NCI-H2196 (cell line): ENCODE measurements around the gene PTPN18.
"Not testable (repeated sequence)": the region's sequence is repeated elsewhere in the genome, so short reads cannot be mapped to it uniquely, and the experiment has no call there.

Experiments used
- DNase-seq: peaks from one replicate; lab custom pipeline; 2025; ENCODE audit not compliant: unreplicated experiment; lab: John Stamatoyannopoulos, UW

Gene PTPN18, protein sequence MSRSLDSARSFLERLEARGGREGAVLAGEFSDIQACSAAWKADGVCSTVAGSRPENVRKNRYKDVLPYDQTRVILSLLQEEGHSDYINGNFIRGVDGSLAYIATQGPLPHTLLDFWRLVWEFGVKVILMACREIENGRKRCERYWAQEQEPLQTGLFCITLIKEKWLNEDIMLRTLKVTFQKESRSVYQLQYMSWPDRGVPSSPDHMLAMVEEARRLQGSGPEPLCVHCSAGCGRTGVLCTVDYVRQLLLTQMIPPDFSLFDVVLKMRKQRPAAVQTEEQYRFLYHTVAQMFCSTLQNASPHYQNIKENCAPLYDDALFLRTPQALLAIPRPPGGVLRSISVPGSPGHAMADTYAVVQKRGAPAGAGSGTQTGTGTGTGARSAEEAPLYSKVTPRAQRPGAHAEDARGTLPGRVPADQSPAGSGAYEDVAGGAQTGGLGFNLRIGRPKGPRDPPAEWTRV

DNA sequence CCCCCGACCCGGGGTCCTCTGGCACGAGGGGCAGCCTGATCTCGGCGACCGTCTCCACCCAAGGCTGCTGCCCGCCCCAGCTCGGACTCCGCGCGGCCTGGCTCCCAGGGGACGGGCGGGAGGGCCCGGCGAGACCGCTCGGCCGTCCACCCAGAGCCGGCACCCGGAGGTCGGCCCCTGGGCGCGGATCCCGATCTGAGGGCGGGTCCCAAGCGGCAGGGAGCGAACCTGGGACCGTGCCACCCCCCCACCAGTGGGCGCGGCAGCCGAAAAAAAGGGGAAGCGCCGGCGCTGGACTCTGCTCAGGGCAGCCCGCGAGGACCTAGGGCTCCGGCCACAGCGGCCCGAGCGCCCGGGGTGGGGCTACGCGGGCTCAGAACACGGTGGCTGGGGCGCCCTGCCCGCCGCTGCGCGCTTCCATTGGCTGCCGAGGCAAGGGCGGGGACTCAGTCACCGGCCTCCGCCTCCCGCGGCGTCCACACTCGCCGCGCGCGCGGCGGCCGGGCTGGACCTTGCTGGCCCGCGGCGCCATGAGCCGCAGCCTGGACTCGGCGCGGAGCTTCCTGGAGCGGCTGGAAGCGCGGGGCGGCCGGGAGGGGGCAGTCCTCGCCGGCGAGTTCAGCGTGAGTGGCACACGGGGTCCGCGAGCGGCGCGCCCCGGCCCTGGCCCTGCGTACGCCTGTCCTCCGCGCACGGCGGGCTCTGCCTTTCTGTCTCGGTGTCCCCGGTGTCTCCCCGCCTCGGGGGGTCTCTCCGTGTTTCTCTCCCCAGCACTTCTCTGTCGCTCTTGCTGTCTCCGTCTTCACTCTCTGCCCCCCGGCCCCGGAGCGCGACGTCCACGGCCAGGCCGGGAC, at the start of gene PTPN18:
Gene PTPN18, plus strand, starts transcription at position 479 of the 854 bp plus-strand sequence. Its CDS starts 52 bp downstream, at position 531.
- DNase-seq = peak; percentile 87

DNA sequence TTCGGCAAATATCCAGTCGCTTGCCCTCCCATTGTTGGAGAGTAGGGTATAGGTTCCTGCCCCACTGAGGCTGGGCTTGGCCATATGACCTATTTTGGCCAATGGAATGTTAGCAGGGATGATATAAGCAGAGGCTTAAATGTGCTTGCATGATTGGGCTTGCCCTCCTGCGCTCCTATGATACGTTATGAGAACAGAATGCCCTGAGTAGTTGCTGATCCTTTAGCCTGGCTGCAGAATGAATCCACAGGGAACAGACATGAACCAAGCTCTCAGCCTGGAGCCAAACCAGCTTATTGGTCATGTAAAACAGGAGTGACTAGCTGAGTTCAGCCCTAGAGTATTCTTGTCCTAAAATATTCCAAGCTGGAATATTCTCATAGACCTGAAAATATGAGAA, 48.0 kb upstream of the PTPN18 start:
- no peak for DNase-seq

DNA sequence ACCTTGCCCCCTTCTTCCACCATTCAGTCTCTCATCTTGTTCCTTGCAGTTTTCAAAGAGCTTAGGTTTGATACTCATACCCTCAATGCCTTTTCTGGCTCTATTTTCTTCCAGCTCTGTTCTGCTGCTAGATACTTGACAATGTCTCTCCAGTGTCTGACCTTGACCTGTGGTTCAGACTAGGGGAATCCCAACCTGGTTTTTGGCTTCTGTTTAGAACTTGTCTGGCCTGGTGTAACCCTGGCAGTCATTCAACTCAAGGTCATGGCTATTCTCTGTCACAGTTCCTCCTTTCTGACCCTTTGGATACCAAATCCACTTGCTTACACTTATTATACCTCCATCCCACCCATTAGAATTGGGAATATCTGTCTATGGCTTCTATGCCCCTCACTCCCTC, 45.0 kb upstream of the PTPN18 start:
- DNase-seq = no peak

DNA sequence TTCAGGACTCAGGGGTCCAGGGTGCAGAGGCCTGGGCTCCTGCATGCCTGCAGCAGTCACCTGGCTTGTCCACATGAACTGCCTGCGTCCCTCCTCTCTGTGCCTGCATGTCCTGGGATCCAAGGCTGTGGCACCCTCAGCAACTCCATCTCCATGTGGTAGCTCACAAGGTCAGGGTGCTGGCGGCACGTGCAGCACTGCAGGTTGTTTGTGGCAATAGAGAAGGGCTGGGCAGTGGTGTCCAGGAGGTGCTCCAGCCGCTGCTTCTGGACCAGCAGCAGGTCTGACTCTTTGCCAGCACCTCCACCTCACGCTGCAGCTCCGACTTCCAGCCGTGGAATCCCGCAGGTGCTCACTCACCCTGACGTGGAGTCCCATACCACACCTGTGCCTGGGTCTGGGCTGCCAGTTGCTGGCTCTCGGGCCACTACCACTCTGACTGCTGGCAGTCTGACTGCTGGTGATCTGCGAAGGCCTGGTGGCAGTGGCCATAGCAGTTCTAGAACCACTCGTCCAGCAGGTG, 42.0 kb upstream of the PTPN18 start:
- no peak for DNase-seq

DNA sequence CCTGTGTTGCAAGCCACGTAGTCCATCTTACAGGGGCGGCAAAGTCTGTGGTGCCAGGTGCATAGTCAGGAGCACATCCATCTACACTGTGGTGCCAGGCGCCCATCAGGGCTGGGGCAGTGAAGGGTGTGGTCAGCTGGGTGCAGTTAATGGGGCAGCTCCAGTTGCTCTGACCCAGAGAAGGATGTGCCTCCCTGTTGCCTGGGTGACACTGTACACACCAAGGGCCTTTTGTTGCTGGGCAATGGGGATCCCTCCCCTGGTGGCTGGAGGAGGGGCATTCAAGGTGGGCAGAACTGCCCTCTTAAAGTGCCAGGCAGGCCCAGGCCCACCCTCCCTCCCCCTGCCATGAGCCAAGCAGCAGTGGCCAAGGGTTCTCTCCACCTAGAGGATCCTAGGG, 41.5 kb upstream of the PTPN18 start:
- DNase-seq = no peak

DNA sequence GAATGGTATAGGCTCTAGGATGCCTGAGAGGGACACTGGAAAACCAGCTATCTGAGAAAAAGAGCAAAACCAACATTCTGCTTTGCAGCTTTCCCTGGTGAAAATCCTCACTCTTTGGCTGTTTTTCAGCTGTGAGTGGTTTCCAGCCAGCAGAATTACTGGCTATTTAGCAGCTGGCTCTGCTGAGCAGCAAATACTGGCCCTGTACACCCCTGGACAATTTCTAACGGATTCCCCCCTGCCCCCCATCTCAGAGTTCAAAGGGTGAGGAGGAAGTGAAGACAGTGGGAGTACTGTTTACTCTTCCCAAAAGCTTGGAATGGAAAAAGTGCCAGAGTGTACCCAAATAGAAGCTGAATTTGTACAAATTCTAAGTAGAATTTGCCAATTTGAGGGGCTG, 39.3 kb upstream of the PTPN18 start:
- DNase-seq = no peak

DNA sequence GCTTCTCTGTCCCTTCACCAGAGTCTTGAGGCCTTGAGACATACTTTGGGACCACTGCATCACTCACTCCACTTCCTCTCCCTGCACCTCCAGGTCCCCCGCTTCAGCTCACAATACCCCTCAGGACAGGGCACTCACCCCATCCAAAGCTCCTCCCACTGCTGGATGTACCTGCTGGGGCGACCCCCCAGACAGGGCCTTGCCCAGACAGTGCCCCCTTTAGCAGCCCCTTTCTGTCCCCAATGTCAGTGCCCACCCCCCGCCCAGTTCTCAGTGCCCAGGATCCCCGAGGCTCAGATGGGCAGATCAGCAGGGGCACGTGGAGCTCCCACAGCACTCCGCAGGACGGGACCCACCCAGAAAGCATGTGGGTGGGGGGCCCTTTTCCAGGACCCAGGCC, 37.0 kb upstream of the PTPN18 start:
- no peak for DNase-seq

DNA sequence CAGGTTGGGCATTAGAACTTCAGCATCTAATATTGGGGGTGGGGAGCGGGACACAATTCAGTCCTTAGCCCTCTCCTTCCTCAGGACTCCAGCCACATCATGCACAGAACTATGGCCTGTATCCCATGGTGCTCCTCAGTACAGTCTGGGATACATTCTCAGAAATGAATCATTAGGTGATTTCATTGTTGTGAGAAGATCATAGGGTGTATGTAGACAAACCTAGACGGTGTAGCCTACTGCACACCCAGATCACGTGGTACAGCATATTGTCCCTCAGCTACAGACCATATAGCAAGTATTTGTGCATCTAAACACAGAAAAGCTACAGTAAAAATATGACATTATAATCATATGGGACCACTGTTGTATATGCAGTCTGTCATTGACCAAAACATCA, 36.3 kb upstream of the PTPN18 start:
- DNase-seq = no peak

DNA sequence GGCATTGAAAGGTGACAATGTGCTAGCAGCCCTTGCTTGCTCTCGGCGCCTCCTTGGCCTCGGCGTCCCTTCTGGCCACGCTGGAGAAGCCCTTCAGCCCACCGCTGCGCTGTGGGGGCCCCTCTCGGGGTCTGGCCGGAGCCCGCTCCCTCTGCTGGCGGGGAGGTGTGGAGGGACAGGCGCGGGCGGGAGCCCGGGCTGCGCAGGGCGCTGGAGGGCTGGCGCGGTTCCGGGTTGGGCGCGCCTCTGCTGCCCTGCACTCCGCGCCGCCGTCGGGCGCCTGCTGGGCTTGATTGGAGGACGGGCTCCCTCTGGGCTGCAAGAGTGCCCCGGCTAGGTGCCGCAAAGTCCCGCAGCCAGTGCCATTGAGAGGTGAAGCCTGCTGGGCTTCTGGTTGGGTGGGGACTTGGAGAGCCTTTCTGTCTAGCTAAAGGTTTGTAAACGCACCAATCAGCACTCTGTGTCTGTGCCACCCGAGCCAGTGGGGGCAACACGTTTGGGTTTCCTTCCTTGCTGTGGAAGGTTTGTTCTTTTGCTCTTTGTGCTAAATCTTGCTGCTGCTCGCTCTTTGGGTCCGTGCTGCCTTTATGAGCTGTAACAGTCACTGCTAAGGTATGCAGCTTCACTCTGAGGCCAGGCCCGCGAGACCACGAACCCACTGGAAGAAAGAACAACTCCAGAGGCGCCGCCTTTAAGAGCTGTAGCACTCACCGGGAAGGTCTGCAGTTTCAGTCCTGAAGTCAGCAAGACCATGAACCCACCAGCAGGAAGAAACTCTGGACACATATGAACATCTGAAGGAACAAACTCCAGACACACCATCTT, 27.9 kb upstream of the PTPN18 start:
- no peak for DNase-seq

DNA sequence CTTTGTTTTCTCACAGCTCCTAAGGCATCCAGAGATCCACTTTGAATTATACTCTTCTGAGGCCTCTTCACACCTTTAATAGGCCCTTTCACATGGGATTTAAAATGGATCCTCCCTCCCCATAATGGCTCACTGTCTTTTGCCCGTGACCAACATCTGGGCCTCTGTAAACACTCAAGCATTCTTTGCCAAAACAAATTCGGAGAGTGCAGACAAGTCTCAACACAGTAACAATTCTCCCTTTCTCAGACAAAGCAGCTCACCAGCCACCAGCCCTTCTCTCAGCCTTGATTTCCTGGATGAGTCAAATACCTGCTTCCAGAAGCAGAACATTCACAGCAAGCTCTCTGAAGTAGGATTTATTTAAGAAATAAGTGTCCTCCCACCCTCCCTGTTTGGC, 27.1 kb upstream of the PTPN18 start:
- DNase-seq = no peak

DNA sequence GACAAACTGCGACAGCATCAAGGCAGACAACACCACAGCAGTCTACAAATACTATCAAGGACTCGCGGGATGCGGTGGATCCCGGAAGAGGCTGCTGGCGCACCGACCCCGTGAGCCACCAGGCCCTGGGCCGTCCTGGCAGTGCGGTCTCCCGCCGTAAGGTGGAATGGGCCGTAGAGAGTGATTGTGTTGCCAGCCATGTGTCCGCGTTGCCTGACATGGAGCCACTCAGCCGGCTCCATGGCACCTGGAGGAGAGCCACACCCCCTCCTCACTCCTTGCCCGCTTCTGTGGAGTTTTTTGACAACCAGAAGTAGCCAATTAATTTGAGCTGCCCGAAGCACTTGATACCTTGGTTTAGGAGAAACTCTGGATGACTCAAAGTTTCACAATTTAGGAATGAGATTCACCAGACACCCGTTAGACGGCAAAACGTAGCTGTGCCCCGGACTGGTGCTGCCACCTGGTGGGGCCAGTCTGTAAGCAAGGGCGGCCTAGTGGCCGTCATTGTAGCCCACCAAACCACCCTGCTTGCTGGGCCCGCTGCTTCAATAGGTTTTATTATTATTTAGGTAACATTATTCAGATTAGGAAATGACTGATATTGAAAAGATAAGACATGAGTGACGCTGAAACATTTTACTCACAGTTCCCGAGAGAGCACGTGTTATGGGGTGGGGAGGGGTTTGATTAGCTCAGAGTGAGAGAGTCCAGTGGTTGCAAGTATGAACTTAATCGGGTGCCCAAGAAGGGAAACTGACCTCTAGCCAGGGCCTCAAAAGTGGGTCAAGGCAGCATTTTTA, 23.4 kb upstream of the PTPN18 start:
- DNase-seq = peak; percentile 62

DNA sequence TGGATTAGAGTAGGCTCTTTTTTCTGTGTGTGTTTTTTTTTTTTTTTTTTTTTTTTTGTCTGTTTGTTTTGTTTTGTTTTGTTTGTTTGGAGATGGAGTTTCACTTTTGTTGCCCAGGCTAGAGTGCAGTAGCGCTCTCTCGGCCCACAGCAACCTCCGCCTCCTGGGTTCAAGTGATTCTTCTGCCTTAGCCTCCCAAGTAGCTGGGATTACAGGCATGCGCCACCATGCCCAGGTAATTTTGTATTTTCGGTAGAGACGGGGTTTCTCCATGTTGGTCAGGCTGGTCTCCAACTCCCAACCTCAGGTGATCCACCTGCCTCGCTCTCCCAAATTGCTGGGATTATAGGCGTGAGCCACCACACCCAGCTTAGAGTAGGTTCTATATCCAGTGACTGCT, 22.6 kb upstream of the PTPN18 start:
- DNase-seq = not testable (repeated sequence)

DNA sequence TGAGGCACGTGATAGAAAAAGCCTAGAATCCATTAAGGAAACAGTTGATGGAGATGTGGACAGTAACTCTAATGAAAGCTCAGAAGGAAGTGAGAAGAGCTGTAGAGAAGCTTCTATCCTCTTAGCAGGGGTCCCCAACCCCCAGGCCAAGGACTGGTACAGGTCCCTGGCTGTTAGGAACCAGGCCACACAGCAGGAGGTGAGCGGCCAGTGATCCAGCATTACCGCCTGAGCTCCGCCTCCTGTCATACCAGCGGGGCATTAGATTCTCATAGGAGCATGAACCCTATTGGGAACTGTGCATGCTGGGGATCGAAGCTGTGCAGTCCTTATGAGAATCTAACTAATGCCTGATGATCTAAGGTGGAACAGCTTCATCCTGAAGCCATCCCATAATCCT, 21.8 kb upstream of the PTPN18 start:
- no peak for DNase-seq

DNA sequence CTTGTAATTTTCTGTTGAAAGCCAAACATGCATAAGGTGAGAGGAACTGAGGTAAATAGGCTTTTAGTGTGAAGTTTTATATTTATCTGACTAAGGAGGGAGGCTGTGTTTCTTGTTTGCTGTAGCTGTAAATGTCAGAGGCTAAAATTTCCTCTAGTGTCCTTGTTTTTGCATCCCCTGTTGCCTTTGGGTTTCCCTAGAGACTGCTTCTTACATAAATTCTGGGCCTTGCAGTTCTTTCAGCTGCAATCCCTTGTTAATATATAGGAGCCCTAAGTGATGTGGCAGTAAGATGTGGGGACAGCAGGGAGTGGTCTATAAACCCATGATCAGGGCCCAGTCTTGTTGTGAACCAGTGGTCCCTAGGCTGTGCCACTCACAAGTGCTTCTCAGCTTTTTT, 20.6 kb upstream of the PTPN18 start:
- DNase-seq = no peak

DNA sequence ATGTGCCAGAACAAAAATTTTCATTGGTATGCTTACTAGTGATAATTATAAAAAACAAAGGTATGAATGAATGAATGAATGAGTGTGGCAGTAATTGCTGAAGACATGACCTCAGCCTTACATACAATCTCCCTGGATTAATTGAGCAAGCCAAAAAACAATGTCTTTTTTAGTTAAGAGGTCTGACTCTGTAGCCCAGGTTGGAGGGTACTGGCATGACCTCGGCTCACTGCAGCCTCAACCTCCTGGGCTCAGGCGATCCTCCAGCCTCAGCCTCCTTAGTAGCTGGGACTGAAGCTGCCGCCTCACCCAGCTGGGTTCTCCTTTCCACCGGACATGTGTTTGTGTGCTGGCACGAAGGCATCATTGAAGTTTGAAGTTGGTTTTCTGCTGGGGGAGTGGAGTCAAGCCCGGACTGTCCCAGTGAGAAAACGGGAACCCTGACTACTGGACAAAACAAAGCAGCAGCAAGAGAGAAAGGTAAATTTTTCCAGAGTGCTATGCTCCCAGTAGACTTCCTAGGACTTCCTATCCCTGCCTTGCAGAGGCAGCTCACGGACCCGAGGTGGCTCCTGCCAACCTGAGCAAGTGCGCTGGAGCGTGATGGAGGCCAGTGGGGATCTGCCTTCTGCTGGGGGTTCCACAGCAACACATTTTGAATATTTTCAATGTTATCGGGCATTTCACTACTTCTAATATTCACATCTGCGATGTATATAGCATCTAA, 19.5 kb upstream of the PTPN18 start:
- no peak for DNase-seq

DNA sequence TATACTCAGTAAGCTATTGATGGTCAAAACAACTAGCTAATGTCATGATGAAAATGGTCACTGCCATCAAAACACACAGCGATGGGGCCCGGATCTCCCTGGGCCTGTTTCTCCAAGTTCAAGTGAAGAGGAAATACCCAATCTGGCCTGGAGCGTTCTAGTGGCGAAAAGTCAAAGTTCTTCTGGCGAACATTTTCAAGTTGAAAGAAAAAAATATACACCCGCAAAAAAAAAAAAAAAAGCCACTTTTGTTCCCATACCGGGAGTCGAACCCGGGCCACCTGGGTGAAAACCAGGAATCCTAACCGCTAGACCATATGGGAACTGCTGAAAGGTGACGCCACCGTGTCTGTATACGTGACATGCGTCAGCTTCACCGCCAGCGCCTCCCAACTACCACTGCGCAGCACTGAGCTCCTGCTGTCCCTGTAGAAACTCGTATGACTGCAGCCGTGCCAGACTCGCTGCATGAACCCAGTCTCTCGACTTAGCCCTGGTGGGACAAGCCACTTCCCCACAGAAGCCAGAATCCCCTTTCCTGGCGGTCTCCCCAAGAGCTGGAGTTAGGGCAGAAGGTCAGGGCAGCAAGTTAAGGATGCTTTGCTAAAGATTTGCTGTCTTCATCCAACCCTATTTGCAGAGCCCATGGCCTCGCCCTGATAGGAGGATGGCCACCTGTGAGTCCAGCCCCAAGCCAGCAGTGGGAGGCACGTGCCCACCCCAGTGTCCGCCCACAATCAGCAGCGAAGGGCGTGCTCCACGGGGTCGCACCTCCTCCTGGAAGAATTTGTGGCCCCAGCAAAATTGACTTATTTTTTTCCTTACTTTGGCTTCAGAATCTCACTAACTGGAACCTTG, 18.8 kb upstream of the PTPN18 start:
- DNase-seq = peak; percentile 49

DNA sequence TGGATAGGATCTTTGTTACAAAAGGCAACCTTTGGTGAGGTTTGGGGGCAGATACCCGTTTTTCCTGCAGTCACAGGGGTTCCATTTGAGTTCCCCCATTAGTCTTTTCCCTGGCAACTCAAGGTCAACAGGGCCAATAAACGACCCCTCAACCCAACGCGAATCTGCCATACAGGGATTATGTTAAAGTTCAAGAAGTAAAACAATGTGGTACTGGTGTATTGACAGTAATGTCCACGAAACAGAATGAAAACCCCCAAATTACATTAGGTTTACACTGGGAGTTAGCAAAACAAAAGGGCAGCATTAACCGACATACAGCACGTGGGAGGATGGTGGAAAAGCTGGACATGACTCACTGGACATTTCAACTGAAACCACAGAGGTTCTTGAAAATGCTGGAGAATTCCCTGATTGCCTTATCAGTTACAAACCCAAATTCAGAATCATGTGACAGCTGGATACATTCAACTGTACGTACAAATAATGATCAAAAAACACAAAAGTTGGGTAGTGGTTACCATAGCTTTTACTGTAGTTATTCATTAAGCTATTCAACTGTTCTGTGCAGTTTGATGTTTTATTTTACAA, 18.0 kb upstream of the PTPN18 start:
- DNase-seq = no peak

DNA sequence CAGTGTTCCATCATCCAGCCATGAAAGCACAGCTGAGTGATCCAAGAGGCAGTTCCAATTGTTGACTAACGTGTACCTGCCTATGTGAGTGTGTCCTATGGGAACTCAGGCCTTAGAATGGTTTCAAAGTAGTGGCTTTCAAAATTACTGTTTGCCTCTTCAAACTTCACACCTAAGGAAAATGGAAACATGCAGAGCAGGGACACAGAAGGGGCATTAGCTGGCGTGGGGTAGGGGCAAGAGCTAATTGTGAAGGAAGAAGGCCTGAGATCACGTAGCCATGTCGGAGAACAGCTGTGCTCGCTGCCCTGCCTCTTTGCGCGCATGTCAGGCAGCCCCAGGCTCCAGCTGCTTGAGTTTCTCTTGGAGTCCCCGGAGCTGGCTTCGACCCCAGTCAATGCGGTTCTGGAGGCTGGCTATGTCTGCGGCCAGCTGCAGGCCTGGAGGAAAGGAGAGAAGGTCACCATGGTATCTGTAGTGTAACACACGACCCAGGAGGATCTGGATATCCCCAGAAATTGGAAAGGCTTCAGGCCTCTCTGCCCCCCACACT, 17.0 kb upstream of the PTPN18 start:
- no peak for DNase-seq
